GM19467 (cell line): ENCODE measurements around the gene SMYD3.

Experiments
- ATAC-seq: cut with Tn5 transposase; IDR thresholded peaks from one replicate; pipeline ENCODE4 v1.9.1; 2021; ENCODE audit warnings: mild to moderate bottlenecking, moderate library complexity; ENCODE audit not compliant: unreplicated experiment

The SMYD3 gene

DNA sequence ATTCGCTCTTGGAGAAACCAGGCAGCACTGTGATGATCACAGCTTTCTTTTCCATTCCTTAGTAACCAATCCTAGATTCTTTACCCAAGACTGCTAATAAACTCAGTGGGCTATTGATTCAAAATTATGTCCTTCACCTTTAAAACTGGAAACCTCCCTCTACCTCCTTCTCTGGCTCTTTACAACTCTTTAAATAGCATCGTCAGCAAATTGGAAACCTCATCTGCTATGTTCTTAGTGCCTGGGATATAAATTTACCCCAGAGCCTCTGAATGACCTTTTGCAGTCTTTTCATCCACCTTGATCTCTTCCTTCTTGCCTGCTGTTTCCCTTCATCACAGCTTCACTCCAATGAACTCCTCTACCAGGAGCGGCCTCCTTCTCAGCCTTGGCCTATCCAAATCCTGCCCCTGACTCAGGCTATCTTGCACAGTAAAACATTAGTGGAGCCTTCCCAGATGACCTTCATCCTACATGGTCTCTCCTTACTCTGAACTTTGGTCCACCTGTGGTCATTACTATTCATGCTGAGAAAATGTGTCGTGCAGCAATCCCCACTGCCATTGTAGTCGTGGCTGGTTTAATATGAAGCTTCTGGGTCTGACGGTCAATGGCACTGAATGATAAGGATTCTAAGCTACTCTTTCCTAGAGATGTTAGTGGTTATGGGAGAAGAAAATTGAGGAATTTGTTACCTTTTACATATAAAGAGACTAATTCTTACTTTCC, 644.1 kb downstream of the SMYD3 start:
- ATAC-seq, result no peak

DNA sequence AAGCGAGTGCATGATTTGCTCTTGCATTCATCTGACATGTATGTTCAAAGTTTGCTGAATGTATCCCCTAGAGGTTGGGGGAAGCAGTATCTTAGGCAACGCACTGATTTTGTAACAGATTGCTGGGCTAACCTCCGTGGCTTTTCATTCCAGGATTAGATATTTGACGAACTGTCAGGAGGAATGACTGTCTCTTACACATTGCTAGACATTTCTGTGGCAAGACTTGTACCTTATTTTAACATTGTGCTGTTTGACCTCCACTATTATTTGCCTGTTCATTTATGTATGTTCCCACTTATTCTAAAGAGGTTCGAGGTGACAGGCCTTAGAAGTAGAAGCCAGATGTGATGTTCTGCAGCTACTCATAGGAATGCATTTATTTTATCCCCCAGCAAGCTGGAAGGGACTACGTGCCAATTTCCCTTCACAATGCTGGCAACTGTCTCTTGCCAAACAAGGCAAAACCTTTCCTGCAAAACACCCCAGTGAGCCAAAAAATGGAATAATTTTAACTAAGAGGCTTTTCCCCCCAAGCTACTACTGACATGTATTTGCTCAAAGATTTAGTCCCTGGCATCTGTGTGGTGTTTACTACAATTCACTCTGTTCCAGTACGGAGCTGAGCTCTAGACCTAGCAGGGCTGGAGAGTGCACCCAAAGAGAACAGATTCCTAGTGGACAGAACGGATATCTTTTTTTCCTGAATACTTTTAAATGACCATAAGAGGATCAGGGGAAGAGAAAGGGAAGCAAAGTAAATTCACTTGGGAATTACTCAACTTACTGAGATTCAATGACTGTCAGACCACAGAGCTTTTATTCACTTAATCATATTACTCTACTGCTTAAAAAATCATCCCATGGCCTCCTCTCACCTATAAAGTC, 646.2 kb downstream of the SMYD3 start:
- ATAC-seq, result no peak

DNA sequence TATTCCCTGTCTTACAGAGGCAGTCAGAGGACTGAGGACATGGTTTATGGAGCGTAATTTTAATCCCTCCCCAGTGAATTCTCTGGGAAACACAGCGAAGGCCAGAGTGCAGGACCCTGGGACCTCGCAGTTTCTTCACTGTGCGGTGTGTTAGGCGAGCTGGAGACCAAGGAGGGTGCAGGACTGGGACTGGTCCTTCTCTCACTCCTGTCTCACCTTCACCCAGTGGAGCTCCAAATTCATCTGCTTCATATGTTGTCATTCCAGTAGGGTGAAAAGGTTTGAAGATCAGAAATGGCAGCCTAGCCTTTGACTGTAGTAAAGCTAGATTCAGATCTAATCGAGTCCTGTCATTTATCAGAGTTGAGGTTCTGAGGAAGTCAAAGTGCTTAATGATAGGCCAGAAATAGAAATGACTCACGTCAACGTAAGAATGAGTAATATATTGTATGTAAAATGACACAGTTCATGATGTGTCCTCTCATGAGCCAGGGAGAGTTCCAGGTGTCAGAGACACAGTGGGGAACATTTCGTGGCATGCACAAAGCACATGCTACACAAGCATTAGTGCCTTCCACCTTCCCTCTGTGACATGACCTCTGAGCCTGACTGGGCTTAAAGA, 647.5 kb downstream of the SMYD3 start:
- no peak for ATAC-seq

DNA sequence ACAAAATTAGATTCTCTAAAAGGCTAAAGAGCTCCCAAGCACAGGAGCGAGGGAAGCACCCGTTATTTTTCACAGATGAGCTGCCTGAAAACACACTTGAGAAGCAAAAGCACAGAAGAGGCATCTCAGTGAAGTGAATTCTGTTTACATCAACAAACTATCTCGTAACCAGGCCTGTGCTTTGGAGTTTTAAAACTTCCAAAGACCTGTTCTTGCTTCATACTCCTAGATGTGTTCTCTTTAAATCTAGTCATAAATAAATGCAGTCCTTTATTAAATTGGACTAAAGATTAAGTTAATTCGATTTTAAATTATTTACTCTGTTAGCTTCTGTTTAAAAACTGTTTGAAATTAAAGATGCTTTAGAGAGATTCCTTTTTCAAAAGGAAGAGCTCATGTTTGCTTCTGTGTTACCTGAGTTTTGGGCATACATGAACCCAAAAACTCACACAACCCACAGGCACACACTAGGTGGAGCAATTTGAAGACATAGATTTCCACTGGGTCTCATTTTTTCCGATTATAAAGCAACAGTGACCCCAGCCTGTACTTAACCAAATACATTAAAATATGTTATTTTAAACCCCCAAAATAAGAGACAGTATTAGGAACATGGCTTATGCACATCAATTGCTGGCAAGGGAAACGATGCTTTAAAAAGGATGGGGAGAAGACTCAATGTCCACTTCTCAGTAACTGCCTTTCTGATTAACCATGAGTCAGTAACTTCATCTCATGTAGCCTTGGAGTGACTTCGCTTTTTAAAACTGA, 648.2 kb downstream of the SMYD3 start:
- no peak for ATAC-seq

DNA sequence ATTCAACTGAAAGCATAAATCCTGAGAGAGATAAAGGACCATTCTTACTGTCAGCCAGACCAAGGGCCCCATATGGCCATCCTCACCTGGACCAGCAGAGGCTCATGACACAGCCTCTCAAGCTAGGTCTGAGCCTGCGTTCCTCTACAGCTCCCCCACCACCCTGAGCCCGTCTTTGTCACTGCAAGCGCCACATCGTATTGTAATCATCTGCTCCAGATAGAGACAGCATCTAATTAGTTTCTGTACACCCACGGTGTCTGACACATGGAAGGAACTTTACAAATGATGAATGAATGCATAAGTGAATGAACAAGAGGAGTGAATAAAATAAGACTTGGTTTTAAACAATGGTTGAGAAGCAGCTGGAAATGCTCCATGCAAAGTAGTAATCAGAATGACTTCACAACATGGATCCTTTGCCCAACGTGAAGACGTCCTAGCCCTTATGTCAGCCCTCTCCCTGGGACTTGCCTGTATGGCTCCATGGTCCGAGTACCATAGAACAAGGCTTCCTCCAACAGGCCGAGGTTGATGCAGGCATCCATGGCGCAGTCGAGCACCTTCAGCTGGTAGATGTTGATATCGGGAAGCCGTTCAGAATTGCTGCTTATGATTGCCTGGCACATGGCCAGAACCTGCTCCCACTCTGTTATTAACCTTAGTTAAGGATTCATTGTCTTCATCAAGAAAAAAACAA, 648.9 kb downstream of the SMYD3 start:
- no peak for ATAC-seq

DNA sequence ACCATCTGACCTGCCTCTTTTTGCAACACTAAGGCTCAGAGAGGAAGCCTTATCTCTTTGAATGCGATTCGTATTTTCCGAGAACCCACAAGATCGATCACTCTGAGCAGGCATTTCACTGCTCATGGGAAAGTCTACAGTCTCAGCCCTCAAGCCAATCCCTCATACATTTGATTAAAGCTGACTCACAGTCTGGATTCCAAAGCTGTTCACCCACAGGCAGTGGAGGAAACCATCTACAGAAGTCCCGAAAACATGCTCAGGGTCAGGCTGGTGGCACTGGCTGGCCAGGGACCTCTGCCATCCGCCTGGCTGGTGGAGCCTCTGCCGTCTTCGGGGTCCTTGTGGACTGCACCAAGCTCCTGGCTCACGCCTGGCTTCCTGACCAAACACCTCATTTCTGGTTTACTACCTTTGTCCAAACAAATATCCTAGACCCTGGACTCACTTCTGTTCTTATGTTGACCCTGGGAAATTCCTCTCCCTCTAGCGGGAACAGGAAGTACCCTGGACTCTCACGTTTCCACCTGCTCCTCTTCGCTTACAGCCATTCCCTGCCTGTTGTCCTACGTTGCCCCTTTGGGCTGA, 650.0 kb downstream of the SMYD3 start:
- ATAC-seq, result no peak

DNA sequence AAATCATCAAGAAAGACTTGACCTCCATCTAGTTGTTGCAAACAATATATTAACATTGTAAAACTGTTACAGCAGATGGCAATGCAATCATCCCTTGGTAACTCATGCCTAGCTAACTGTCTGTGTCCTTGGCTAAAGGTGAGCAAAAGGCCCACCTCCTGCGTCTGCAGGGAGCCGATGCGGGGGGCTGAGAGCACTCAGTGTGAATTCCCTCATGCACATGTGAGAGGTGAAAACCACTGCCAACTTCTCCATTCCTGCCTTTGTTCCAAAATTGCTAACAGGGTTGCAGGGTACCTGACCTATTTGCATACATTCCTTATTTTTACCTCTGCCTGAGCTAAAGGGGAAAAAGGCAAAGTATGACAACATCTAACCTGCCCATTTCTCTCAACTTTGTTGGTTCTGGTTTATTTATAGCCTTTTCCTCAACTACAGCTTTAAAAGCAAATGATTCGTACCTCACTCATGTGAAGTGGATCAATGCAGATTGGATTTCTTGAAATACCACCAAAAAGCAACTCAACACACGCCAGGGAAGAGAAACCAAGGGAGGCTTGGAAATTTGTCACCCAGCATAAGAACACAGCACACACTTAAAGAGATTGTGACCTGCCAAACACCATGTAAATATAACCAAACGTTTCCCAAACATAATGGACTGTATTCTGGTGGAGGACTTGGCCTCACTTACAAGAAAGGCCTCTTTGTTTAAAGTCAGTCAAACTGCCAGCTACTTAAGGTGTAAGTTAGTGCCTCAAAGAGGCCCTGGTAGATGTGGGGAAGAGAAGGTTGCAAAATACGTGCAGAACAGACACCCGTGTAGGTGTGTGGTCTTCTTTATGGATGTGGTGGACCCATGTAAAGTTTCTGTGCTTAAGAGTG, 651.0 kb downstream of the SMYD3 start:
- ATAC-seq, result no peak

DNA sequence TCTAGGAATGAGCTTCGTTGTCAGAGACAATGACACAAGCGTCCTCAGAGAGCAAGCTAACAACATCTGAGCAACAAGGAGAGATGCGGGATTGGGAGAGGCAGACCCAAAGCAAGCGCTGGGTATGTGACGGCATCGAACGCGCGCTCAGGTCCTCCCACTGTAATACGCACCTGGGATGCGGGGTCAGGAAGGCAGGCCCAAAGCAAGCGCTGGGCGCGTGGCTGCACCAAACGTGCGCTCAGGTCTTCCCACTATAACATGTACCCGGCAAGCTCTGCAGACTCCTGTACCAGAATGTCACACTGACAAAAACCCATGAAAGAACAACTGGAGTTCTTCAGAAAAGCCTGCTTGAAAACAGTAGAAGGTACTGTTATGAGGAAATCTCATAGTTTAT, 653.8 kb downstream of the SMYD3 start:
- ATAC-seq, result no peak

DNA sequence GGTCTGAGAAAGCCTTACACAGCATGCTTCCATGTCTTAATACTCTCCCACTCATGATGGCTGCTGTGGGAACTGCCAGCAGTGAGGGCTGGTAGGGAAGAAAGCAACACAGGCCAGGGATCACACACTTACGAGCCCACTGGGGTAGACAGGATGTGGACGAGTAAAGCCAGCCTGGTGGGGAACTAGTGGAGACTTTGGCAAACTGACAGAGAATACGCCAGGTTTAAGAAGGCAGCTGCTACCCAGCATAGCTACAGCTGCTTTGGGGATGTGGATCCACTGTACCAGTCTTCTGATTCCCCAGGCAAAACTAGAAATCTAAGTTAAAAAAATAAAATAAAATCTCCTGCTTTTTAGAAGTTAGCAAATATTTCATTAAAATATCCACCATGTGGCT, 664.0 kb downstream of the SMYD3 start:
- no peak for ATAC-seq

DNA sequence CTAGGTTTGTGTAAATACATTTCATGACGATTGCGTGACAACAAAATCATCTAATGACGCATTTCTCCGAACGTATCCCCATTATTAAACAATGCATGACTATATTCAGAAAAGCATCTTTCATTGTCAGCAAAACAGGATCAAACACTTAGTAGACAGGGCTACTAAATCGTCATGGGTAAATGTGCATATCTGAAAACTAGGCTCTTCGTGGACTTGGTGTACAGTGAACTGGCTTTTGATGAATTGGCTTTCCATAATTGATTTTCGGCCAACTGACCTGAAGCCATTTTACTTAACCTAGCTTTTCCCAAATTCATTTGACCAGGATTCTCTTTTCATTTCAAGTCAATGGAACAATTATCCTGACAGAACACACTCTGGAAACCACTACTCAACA, 665.0 kb downstream of the SMYD3 start:
- no peak for ATAC-seq

DNA sequence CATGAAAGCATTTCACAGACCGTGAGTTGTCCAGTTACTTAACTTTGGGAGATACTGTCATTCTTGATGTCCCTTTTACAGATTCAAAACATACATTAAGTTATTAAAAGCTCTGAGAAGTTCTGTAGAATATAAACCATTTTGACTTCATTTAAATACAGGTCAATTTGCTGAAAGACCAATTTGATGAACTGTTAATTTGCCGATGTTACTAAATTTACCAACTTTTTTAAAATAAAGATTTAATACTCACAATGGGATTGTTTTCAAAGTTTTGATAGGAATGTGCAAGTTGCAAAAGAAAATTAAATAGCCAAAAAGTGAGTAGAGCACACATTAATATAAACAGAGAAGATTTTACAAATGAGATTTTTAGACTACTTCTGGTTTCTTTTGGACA, 666.1 kb downstream of the SMYD3 start:
- ATAC-seq, result no peak

DNA sequence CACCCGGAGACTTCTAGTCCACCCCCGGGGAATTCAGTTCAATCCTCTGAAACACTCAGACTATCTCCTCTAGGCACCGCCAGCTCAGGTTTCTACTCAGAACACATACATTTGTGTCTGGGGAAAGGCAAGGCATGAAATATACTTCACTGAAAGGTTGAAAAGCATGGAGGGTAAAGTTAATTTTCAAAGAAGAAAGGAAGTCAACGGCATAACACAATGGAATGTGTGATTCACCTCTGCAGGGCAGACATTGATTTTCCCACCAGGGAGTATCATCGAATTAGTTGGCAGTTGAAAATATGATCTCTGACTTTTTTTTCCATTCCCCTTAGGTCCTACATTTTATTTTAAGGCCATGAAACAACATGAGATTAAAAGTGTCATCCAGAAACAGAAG, 669.4 kb downstream of the SMYD3 start:
- ATAC-seq, result no peak

DNA sequence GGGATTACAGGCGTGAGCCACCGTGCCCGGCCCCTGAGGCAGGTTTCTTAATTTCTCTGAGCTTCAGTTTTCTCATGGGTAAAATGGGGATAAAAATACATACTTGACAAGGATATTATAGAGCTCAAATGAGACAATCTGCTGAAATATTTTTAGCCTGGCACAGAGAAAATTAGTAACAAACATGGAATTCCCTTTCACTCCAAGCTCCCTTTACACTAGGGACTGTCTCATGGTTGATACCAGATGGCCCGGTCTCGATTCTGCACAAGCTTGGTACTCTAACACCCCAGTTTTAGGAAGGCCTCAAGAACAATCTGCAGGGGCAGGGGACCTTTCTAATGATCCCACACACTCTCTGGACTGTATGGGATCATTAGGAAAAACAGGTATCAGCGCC, 671.7 kb downstream of the SMYD3 start:
- ATAC-seq, result no peak

DNA sequence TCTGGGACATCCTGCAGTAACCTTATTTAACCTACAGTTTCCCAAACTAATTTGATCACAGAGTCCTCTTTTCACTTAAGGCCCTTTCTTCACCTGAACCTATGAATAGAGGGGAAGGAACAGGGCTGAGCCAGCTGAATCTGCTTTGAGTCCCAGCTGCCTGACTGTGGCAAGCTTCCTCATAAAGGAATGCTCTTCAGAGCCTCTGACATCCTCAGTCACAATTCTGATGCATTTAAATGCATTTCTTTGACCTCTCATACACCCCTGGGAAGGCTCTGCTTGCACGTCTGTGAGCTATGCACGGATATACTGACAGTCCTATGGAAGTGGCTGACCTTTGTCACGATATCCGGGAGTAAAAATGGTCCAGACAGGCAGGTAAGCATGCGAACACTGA, 673.1 kb downstream of the SMYD3 start:
- ATAC-seq, result no peak

DNA sequence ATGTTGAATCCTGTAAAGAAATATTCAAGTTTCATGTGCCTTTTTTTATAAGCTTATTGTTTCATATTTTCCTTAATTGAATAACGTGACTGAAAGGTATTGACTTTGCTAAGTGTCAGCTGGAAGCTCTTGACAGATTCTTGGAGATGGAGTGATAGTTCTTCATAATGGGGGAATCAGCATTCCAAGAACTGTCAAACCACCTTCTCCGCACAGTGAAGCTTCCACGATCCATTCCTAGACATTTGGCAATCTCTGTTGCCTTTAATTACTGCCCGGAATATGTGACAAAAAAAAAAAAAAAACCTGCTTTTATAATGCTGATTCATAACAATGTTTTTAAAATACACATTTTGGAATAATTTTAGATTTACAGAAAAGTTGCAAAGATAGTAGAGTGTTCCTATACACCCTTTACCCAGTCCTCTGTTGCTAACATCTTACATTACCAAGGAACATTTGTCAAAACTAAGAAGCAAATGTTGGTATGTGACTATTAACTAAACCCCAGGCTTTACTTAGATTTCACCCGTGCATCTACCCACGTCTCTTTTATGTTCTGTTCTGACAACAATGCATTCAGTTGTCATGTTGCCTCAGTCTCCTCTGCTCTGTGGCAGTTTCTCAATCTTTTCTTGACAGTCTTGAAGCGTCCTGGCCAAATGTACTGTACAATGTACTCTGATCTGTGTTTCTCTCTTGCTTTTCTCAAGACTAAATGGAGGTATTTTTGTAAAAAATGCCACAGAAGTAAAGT, 674.1 kb downstream of the SMYD3 start:
- no peak for ATAC-seq

DNA sequence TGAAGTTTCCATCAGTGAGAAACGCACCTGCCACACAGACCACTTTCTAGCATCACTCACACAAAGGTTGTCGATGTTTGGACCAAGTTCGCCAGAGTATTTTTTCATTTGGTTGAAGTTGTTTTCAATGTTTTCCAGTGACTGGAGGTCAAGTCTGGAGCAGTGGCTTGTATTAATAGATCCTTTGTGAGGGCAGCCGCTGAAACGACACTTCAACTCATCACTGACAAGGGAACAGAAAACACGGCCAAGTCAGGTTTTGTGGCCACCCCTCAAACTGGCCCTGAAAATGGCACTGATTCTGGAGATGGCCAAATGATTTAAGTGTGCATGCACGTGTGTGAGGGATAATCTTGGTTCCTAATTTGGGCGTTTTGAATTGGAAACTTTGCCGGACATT, 675.6 kb downstream of the SMYD3 start:
- no peak for ATAC-seq

DNA sequence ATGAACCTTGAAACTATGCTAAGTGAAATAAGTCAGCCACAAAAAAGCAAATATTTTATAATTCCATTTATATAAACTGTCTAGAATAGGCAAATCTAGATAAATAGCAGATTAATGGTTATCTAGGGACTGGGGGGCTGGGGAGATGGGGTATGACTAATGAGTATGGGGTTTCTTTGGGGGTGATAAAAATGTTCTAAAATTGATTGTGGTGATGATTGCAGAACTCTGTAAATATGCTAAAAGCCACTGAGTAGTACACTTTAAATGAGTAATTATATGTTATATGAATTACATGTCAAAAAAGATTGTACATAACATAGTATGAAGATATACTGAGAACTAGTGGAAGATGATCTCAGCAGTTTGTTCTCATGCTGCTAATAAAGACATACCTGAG, 677.3 kb downstream of the SMYD3 start:
- no peak for ATAC-seq

DNA sequence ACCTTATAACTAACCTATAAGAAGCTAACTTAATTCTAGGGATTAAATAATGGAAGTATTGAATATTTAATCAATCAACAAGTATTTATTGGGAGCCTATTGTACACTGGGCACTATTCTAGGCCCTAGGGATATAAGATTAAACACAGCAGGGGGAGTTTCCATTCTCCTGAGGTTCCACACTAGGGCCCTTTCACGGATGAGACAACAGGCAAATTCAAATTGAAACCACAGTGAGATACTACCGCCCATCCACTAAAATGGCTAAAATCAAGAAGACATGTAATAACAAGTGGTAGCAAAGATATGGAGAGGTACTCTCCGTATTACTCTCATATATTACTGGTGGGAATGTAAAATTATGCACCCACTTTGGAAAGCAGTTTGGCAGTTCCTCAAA, 677.9 kb downstream of the SMYD3 start:
- no peak for ATAC-seq
